ENCODE results near the gene FILIP1L. TPM values are rescaled to one million over a fixed set of nuclear protein-coding genes. Genes with fewer than 3 reads are reported as not detected.

The FILIP1L gene
- total RNA-seq (2021; ENCODE audit: unreplicated experiment): 0.17 TPM
- 0.31 TPM in 1 of 2 replicates, not detected in the other for polyA plus RNA-seq (2012)
- Bru-seq, nascent RNA: percentile 4 among the genes with signal in this experiment
- BruChase-seq, experiment 1, labeled RNA remaining after a 6-hour chase: percentile 0 among the genes with signal in this experiment
- BruChase-seq, experiment 2, labeled RNA remaining after a 2-hour chase: percentile 1 among the genes with signal in this experiment
- long read RNA-seq, partial matches to known transcripts: 0 of 4 reads
- long read RNA-seq, other reads (novel, unspliced or antisense): 4 of 4 reads

- Histone ChIP-seq H3K9ac (ENCODE audit: low read length) (no peak within 1 kb of the TSS), H3K36me3 (ENCODE audit: control insufficient read depth in 1 of 2, insufficient read depth in 2 of 2, low read length in 2 of 2) (no peaks in the 10 kb centered on the region), H3K9me2 (ENCODE audit: insufficient read depth) (no peaks in the 10 kb centered on the region), H3K79me2 (ENCODE audit: insufficient read depth, low read length) (no peaks in the 10 kb centered on the region), H3K4me1 (ENCODE audit: control insufficient read depth in 1 of 2, insufficient read depth in 2 of 2, low read length in 2 of 2) (no peaks in the 10 kb centered on the region), H3K4me3 (replicated peaks in 1 of 2; ENCODE audit: low read depth in 1 of 2, low read length in 2 of 2) (no peak within 1 kb of the TSS), H3K27ac (ENCODE audit: low read depth, low read length) (no peak within 1 kb of the TSS), H2AFZ (ENCODE audit: low read depth, low read length, poor library complexity, severe bottlenecking) (no peak within 1 kb of the TSS), H4K20me1 (ENCODE audit: insufficient read depth) (no peaks in the 10 kb centered on the region), H3K4me2 (ENCODE audit: low read length) (no peak within 1 kb of the TSS), H3K9me3 (ENCODE audit: control insufficient read depth in 1 of 2, insufficient read depth in 1 of 2, low read depth in 1 of 2, low read length in 2 of 2) (no peaks in the 10 kb centered on the region), H3K27me3 (ENCODE audit: insufficient read depth, low read length) (no peaks in the 10 kb centered on the region)
- ChIA-PET CTCF (no interaction called here), RAD21 (ENCODE audit: low non-redundant PET in 1 of 2, low total read pairs in 2 of 2, uncharacterized antibody in 2 of 2, unreplicated experiment in 2 of 2) (no interaction called here), POLR2A (no interaction called here)
- DNase-seq (ENCODE audit: low read depth, low spot score) (no peak), ATAC-seq (no peak)
- no peak for TF ChIP-seq TCF7L2 (IDR thresholded peaks at IDR 0.05; ENCODE audit: borderline replicate concordance, extremely low read depth, insufficient read depth, insufficient read length)
- TF ChIP-seq EZH2phosphoT487 (IDR thresholded peaks at IDR 0.05; ENCODE audit: borderline replicate concordance): no peak
- no peak for TF ChIP-seq SIN3A (IDR thresholded peaks at IDR 0.05; ENCODE audit: low read depth)
- TF ChIP-seq POLR2AphosphoS5 (IDR thresholded peaks at IDR 0.05; ENCODE audit: low read depth, low read length): no peak
- no peak for TF ChIP-seq CEBPB (IDR thresholded peaks at IDR 0.05; ENCODE audit: low read depth)
- TF ChIP-seq CTCF (IDR thresholded peaks at IDR 0.05 in 2 of 3, conservative IDR thresholded peaks at IDR 0.05 in 1 of 3; ENCODE audit: borderline replicate concordance in 1 of 3, insufficient read depth in 1 of 3, low read depth in 2 of 3, low read length in 2 of 3): no peak
- no peak for TF ChIP-seq ZNF274 (IDR thresholded peaks at IDR 0.05; ENCODE audit: low read depth, low read length)
- no peak for TF ChIP-seq ELF1 (IDR thresholded peaks at IDR 0.05; ENCODE audit: borderline replicate concordance, low read depth)
- no peak for TF ChIP-seq RAD21 (IDR thresholded peaks at IDR 0.05; ENCODE audit: low read depth)
- no peak for TF ChIP-seq SP1 (IDR thresholded peaks at IDR 0.05; ENCODE audit: low read depth)
- no peak for TF ChIP-seq ZBTB33 (IDR thresholded peaks at IDR 0.05; ENCODE audit: extremely low read depth, insufficient replicate concordance, low read length)
- TF ChIP-seq ATF3 (IDR thresholded peaks at IDR 0.05): no peak
- TF ChIP-seq REST (IDR thresholded peaks at IDR 0.05; ENCODE audit: low read depth): no peak
- TF ChIP-seq EGR1 (IDR thresholded peaks at IDR 0.05; ENCODE audit: low read depth): no peak
- TF ChIP-seq CBX3 (IDR thresholded peaks at IDR 0.05; ENCODE audit: low read depth): no peak
- TF ChIP-seq JUND (IDR thresholded peaks at IDR 0.05): no peak
- no peak for TF ChIP-seq EZH2 (IDR thresholded peaks at IDR 0.05)
- intact Hi-C loops (cut with micrococcal nuclease): no loop called here
- BruUV-seq (replicated peaks): no TSS peak
These were observed at the start of gene FILIP1L for GRCh38 chr3:100114413-100115030. Gene FILIP1L, minus strand, starts transcription at chr3:100114501.

Measured in HCT116 (cell line).